Stimulated activated CD4-positive, alpha-beta T cell treated with anti-CD3 and anti-CD28 coated beads, Interleukin-15, amount 100 ng/mL, for 48 hours (primary cell): Measurements from ENCODE around the gene IDUA.
"Not testable (repeated sequence)": the region's sequence is repeated elsewhere in the genome, so short reads cannot be mapped to it uniquely, and the experiment has no call there.

Experiments
- DNase-seq, 2 donors: peaks; one replicate each; pipeline ENCODE4 v3.0.0-alpha.2; 2020; ENCODE audit warnings: low read depth in 2 of 2

IDUA gene

GRCh38 chr4:967113-968104 lies 19.4 kb upstream of the IDUA start:
- DNase-seq: no peak

GRCh38 chr4:968221-968620 lies 18.6 kb upstream of the IDUA start:
- DNase-seq: no peak

DNA sequence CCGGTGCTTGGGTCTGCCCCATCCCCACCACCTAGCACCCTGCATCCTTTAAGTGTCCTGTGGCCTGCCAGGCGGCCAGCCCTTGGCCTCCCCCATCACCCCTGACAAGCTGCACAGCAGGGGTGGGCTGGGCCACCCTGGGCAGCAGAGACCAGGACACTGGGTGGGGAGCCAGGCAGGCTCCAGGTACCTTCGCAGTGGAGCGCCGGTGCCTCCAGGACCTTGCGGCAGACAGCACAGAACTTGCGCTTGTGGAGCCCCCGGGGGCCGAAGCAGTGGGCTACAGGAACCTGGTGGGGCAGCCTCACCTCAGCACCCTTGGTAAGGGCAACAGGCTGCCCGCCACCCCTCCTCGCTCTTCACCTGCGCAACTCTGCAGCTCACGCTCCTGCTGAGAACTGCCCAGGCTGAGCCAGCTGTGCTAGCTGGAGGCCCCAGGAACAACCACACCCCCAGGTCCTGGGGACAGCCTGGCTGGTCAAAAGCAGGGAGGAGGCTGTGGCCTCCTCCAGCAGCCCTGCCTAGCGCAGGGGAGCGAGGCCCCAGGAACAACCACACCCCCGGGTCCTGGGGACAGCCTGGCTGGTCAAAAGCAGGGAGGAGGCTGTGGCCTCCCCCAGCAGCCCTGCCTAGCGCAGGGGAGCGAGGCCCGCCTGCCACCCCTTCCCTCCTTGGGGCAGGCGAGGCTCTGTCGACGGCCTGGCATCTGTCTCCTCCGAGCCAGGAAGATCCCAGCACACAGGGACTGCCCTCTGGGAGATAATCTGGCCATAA lies 18.0 kb upstream of the IDUA start:
- DNase-seq: no peak

GRCh38 chr4:970046-970745 lies 16.6 kb upstream of the IDUA start:
- no peak for DNase-seq

GRCh38 chr4:970854-971520 lies 15.9 kb upstream of the IDUA start:
- no peak for DNase-seq

GRCh38 chr4:971666-972500 lies 15.0 kb upstream of the IDUA start:
- no peak for DNase-seq

- DNase-seq: peak; percentile 16 to 35
Observed at GRCh38 chr4:972651-973424, 14.0 kb upstream of the IDUA start.

GRCh38 chr4:973431-974397 lies 13.1 kb upstream of the IDUA start, which contains the start of gene DGKQ:
TSS of gene DGKQ (minus strand) at chr4:973569. CDS start at chr4:973482, 87 bp downstream.
- DNase-seq: peak; percentile 77 to 81

DNA sequence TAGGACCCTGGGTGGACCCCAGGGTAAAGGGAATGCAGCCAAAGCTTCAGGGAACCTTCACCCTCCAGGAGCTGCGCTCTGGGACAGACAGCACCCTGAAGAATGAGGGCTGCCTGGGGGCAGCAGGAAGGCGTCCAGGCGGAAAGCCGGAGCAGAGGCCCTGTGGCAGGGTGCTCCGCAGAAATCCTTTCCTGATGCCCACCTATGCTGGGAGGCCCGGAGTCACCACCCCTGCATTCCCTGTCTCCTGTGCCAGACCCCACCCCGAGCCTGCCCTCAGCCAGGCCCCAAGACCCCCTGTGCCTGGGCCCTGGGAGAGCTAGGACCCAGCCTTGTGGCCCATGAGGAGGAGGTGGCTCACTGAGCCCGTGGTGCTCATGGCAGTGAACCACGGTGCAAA lies 12.2 kb upstream of the IDUA start:
- no peak for DNase-seq

GRCh38 chr4:976016-976415 lies 10.8 kb upstream of the IDUA start:
- not testable (repeated sequence) for DNase-seq

- no peak for DNase-seq
Observed at GRCh38 chr4:978957-979701, 7.7 kb upstream of the IDUA start.

GRCh38 chr4:982291-982690 lies 4.6 kb upstream of the IDUA start:
- no peak for DNase-seq

DNA sequence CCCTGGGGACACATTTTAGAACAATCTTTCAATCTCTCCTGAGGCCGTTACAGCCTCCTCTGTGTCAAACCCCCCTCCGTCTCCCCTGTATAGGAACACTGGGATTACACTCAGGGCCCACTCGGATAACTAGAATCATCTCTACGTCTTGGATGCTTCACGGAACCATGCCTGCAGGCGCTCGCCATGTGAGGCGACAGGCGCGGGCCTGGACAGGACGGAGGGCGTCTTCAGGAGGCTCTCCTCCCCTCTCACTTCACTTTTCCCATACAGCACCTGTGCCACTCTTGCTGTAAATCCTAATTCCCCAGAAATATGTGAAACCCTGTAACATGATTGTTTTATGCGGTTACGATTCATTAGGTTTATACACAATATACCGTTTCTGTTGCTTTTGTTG lies 4.0 kb upstream of the IDUA start:
- no peak for DNase-seq

DNA sequence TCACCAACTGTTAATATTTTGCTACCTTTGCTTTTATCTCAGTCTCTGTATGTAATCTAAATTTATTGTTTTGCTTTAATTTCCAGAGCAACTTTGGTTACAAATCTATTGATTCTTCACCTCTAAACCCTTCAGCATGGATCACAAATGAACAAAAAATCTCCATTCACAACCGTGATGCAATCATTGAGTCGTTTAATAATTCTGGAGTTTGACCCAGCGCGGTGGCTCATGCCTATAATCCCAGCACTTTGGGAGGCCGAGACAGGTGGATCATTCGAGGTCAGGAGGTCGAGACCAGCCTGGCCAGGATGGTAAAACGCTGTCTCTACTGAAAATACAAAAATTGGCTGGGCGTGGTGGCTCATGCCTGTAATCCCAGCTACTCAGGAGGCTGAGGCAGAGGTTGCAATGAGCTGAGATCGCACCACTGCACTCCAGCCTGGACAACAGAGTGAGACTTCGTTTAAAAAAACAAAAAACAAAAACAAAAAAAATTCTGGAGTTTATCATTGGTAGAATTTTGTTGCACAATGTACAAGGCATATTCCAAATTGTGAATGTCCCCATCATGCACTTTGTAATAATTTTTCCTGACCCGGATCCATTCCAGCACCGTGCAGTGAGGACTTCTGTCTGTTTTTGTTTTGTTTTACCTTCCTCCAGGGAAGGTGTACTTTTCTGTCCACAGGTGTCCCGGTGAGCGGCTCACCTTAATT lies 2.3 kb upstream of the IDUA start:
- DNase-seq: no peak

DNA sequence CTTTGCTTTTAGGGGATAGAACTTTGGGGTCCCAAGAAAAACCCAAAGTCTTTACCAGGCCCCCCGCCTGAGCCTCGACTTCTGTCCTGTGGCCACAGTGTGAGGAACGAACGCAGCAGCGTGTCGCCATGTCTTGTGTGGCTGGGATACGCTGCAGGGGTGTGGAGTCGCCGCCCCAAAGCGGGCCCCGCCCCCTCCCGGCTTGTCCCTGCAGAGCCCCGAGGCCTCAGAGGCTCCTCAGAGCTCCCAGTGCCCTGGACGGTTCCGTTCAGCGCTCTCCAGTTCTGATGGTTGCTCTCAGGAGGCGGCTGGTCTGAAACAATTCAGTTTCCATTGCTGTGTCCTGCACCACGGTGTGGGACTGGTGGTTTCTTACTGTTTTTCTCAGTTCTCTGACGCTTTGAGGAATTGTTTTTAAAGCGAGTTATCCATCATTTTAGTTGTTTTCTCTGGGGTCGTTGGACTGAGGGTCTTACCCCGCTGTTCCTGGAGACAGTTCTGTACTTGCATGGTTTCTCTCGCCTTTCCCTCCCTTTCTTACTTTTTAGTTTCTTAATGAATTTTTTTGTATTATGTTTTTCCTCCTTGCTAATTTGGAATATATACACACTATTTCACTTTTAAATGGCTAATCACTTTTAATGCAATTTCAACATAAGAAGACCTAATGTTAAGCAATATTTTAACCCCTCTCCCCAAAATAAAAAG lies 1.6 kb upstream of the IDUA start:
- DNase-seq: peak; percentile 44 to 67

GRCh38 chr4:986428-986878 lies 391 bp upstream of the IDUA start:
- no peak for DNase-seq
